Measurements from ENCODE around the gene TBX1.

TBX1 gene

GRCh38 chr22:19751497-19752245 is 8.9 kb upstream of the TBX1 start:
- DNase-seq (ENCODE audit: low read depth in 1 of 2, low spot score in 1 of 2): no peak

DNA sequence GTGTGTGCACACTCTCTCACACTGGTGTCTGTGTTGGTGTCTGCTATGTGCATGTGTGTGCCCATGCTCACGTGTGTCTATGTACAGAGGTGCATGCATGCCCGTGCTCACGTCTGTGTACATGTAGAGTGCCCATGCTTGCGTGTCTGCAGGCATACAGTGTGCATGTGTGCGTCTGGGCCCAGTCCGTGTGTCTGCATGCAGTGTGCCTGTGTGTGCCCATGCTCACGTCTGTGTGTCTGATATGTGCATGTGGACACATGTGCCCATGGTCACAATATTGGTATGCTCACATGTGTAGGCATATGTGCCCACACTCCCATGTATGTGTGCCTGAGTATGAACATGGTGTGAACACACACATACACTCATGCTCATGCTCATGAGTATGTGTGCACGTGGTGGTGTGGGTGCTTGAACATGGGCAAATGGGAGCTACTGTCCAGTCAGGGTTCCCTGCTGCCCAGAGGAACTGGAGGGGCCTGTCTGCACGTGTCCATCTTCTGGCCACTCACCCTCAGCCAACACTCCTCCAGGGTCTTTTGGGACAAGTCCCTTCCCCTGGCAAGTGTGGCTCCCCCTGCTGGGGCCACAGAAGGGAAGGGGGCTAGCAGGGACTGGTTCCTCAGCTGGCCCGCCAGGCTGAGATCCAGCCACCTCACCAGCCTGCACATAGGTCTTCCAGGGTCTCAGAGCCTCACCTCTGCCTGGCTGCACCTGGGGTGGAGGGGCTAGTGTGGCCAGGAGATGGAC is 7.3 kb upstream of the TBX1 start:
- DNase-seq (ENCODE audit: low read depth in 1 of 2, low spot score in 1 of 2): no peak

GRCh38 chr22:19753996-19754700 is 6.4 kb upstream of the TBX1 start:
- DNase-seq (ENCODE audit: low read depth in 1 of 2, low spot score in 1 of 2): no peak

GRCh38 chr22:19754701-19755144 is 5.9 kb upstream of the TBX1 start:
- no peak for DNase-seq (ENCODE audit: low read depth in 1 of 2, low spot score in 1 of 2)

DNA sequence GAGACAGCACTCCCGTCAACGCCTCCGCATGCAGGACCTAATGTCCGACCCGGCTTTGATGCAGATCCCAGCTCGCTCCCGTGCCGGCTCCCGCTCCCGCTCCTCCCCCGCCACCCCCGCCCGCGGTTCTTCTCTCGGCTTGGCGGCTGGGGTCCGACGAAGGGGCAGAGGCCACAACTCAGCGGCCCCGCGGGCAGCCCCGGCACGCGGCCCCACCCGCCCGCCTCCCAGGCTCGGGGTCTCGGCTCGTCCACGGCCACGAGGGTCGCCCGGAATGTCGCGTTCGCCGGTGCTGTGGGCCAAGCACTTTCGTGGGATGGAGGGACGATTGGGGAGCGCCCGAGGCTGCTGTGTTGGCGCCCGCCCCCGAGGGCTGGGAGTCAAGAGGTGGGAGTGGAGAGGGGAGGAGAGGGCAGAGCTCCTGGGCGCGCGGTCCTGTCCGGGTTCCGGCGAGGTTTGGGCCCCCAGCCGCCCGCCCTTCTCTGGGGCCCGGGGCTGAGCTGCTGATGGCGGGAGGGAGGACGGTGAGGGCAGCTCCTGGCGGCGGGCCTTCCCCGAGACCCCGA is 5.3 kb upstream of the TBX1 start:
- no peak for DNase-seq (ENCODE audit: low read depth in 1 of 2, low spot score in 1 of 2)

DNA sequence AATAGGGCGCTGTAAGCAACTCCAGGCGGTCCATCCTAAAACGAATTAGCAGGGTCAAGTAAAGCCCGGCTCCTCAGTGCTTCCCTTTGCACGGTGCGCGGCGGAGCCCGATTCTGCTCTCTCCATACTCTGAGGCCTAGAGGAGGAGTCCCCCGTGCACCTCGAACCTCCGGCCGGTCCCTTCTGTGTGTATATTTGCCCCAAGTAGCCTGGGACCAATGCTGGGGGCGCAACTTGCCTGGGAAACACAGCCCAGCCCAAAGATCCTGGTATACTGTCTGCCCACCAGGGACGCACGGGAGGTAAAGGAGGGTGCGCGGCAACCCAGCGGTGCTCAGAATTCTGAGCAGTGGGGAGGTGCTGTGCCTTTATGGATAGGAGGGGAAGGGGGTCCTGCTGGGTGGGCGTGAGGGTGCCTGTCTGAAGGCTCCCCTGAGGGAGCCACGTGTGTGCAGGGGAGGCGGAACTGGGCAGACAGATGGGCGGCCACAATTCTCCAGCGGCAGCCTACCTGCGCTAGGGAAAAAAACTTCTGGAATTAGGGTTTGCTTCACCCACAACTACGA is 4.8 kb upstream of the TBX1 start:
- DNase-seq (ENCODE audit: low read depth in 1 of 2, low spot score in 1 of 2): no peak

DNA sequence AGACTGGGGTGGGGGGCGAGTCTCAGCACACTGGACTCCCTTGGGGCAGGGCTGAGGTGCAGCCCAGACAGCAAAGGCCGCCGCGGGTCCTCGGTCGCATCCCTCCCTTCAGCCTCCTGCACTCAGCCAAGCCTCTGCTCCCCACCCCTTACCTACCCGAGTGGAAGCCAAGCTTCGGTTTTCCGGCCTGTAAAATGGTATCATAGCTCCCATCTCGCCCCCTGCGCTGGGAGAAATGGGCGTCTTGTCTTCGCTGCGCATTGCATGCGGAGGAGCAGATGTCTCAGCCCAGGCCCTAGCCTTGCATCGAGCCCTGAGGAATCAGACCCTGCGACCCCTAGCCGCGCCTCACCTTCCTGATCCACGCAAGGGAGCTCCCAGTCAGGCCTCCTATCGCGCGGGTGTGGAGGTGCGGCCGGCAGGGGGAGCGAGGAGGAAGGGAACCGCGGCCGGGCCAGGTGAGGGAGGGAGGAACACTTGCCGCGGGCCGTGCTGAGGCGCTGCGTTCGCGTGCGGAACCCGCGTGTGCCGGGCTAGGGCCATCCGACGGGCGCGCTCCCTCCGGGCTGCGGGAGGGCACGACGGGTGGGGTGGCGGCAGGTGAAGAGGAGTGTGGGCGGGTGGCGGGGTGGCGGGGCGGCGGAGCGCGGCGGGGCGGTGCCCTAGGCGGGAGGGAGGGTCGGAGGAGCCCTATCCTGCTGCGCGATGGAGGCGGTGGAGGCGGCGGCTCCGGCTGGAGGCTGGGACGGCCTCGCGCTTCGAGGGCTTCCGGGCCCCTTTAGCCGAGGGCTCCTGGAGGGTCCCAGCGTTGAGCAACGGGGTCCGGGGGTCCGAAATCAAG is 4.1 kb upstream of the TBX1 start:
- DNase-seq (ENCODE audit: low read depth in 1 of 2, low spot score in 1 of 2): peak; percentile 27 to 35

DNA sequence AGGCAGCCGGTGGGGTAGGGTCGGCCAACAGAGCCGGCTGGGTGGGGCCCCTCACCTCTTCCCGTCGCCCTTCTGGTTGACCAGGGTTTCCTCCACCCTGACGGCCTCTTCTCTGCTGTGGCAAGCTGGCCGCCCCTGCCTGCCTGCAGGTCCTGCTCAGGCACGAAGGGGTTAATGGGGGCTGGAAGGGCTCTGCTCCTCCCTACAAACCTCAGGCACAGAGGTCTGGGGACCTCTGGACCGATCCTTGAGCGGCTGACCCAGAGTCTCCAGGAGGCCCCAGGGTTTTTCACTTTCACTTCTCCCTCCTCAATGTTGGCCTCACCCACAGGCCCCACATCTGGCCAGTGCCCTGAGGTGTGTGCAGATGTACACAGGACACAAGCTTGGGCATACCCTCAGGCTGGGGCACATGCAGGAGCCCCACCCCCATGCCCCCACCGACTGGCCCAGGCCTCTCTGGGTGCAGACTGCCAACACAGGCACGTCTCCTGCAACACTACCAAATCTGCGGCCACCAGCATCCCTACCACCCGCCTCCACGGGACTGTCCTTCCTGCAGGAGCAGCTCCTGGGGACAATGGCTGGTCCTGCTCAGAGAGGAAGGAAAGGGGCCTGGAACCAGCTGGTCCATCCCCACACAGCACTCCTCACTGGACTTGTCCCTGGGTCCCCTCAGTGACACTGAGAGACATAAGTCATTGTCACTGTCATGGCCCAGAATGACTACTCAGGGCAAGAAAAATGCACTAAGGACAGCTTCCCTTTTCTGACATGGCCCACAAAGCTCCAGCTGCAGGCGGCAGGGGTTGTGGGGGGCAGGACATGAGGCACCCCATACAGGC is 3.2 kb upstream of the TBX1 start:
- DNase-seq (ENCODE audit: low read depth in 1 of 2, low spot score in 1 of 2): no peak

DNA sequence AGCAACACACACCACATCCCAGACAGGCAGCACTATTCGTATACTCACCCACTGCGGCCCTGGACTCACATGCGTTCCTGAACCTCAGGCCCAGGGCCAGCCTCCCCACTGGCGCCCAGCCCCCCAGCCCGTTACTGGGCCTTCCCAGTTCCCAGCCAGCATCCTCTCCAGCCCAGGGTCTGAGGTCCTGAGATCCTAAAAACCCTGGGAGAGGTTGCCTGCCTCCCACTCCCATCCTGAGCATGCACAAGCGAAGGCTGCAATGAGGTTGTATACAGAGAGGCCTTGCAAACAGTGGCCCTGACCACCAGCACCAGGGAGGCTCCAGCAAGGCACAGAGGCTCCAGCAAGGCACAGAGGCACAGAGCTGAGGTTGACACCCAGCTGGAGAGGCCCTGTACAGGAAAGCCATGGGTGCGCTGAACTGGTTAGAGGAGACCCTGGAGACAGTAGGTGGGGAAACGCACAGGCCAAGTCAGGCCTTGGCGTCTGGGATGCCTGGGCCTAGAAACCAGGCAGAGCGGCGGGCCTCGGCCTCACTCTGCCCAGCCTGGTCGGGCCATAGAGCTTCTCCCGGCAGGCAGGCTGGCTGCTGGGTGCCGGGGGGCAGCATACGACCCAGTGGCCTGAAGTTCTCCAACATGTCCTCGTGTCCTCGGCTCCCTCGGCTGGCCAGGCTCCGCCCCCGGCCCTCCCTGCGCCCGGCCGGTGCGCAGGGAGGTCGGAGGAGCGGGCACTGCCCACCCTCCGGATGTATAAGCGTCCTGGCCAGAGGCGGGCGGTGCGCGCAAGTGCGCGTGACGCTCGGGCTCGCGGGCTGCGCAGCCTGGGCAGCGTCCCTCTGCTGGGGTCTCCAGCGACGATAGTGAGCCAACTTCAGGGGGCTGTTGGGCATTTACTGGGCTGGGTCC is 2.3 kb upstream of the TBX1 start:
- DNase-seq (ENCODE audit: low read depth in 1 of 2, low spot score in 1 of 2): no peak

- DNase-seq (ENCODE audit: low read depth in 1 of 2, low spot score in 1 of 2): no peak
These were observed 1.6 kb upstream of the TBX1 start for GRCh38 chr22:19758896-19759426.

GRCh38 chr22:19759427-19760057 is 1.0 kb upstream of the TBX1 start:
- no peak for DNase-seq (ENCODE audit: low read depth in 1 of 2, low spot score in 1 of 2)

GRCh38 chr22:19760951-19761724 is 560 bp downstream of the TBX1 start:
- DNase-seq (ENCODE audit: low read depth in 1 of 2, low spot score in 1 of 2): no peak

GRCh38 chr22:19761725-19762567 is 1.4 kb downstream of the TBX1 start:
- no peak for DNase-seq (ENCODE audit: low read depth in 1 of 2, low spot score in 1 of 2)

GRCh38 chr22:19762568-19763457 is 2.2 kb downstream of the TBX1 start:
- no peak for DNase-seq (ENCODE audit: low read depth in 1 of 2, low spot score in 1 of 2)

Data from activated CD4-positive, alpha-beta T cell treated with anti-CD3 and anti-CD28 coated beads, Interleukin-2, amount 50 U/mL, for 24 hours (primary cell).